DOHH2 (cell line): ENCODE results near the gene CDC16.

Experiments used
- EZH2phosphoT487 ChIP-seq: fragments of 200-600 bp; sonication (generic); IDR thresholded peaks from 2 replicates; pipeline ENCODE4 v1.6.1; 2017; ENCODE audit warnings: borderline replicate concordance, mild to moderate bottlenecking, antibody characterized with exemption, low read length, moderate library complexity, mixed read lengths
- TF ChIP-seq, protein P1 (sequence below): fragments of 200-600 bp; sonication (generic); IDR thresholded peaks from one replicate; pipeline ENCODE4 v1.5.1; 2014; ENCODE audit warnings: antibody characterized with exemption, mild to moderate bottlenecking, low read depth, low read length; ENCODE audit not compliant: poor library complexity, severe bottlenecking

DNA sequence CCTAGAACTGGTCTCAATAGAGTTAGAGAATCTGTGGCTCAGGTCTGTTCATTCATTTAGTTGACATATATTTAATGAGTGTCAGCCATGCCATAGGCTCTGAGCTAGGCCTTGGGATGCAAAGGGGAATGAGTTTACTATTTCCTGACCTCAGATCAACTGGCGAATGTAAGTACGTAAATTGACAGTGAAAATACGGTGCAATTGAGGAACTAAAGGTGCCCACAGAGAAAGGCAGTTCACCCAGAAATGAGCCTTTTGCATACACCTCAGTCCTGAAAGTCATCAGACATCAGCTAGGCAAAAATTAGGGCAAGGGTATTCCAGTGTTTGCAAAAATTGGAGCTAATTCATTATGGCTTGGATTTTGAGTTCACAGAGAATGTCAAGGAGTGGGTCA is 26.1 kb downstream of the CDC16 start:
- TF ChIP-seq, protein P1, sequence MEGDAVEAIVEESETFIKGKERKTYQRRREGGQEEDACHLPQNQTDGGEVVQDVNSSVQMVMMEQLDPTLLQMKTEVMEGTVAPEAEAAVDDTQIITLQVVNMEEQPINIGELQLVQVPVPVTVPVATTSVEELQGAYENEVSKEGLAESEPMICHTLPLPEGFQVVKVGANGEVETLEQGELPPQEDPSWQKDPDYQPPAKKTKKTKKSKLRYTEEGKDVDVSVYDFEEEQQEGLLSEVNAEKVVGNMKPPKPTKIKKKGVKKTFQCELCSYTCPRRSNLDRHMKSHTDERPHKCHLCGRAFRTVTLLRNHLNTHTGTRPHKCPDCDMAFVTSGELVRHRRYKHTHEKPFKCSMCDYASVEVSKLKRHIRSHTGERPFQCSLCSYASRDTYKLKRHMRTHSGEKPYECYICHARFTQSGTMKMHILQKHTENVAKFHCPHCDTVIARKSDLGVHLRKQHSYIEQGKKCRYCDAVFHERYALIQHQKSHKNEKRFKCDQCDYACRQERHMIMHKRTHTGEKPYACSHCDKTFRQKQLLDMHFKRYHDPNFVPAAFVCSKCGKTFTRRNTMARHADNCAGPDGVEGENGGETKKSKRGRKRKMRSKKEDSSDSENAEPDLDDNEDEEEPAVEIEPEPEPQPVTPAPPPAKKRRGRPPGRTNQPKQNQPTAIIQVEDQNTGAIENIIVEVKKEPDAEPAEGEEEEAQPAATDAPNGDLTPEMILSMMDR: no peak
- no peak for TF ChIP-seq EZH2phosphoT487
